ENCODE results near the gene IL36G. TPM values are rescaled to one million over a fixed set of nuclear protein-coding genes. Genes with fewer than 3 reads are reported as not detected.

Gene IL36G
- total RNA-seq, 1 donor from 2014 or later = not detected

- no peak for TF ChIP-seq CTCF (IDR thresholded peaks at IDR 0.05)
- no peaks in the 10 kb centered on the region for H3K36me3 ChIP-seq
- H3K27me3 ChIP-seq = no peaks in the 10 kb centered on the region
- H3K4me3 ChIP-seq = no peak overlapping the region
- intact Hi-C loops (cut with DNase I) = no loop called here
- no peak for DNase-seq (ENCODE audit: low spot score in 2 of 2)
- no peaks in the 10 kb centered on the region for H3K4me1 ChIP-seq
- peaks cover 0 to 4% of the 10 kb centered on the region in 2 donors for H3K9me3 ChIP-seq
- no peak overlapping the region for H3K27ac ChIP-seq
These were observed 16.8 kb downstream of the IL36G start for GRCh38 chr2:112994648-112995047.

GRCh38 chr2:112995346-112995920, 17.6 kb downstream of the IL36G start:
- no peaks in the 10 kb centered on the region for H3K27me3 ChIP-seq
- no peak for DNase-seq (ENCODE audit: low spot score in 2 of 2)
- H3K9me3 ChIP-seq = peaks cover 0 to 4% of the 10 kb centered on the region in 2 donors
- no peaks in the 10 kb centered on the region for H3K36me3 ChIP-seq
- no peak for TF ChIP-seq CTCF (IDR thresholded peaks at IDR 0.05)
- H3K4me1 ChIP-seq = no peaks in the 10 kb centered on the region
- no peak overlapping the region for H3K27ac ChIP-seq
- intact Hi-C loops (cut with DNase I) = no loop called here
- no peak overlapping the region for H3K4me3 ChIP-seq

GRCh38 chr2:112996635-112997034, 18.8 kb downstream of the IL36G start:
- no peak for DNase-seq (ENCODE audit: low spot score in 2 of 2)
- intact Hi-C loops (cut with DNase I) = no loop called here
- Histone ChIP-seq H3K4me3 (no peak overlapping the region), H3K27me3 (no peaks in the 10 kb centered on the region), H3K9me3 (peaks cover 0 to 4% of the 10 kb centered on the region in 2 donors), H3K4me1 (no peaks in the 10 kb centered on the region), H3K36me3 (no peaks in the 10 kb centered on the region), H3K27ac (no peak overlapping the region)
- TF ChIP-seq CTCF (IDR thresholded peaks at IDR 0.05) = no peak

GRCh38 chr2:112997151-112997550, 19.3 kb downstream of the IL36G start:
- intact Hi-C loops (cut with DNase I) = no loop called here
- no peak overlapping the region for H3K27ac ChIP-seq
- peaks cover 0 to under 1% of the 10 kb centered on the region in 2 donors for H3K9me3 ChIP-seq
- H3K27me3 ChIP-seq = no peaks in the 10 kb centered on the region
- no peaks in the 10 kb centered on the region for H3K4me1 ChIP-seq
- no peak for DNase-seq (ENCODE audit: low spot score in 2 of 2)
- no peak for TF ChIP-seq CTCF (IDR thresholded peaks at IDR 0.05)
- H3K36me3 ChIP-seq = no peaks in the 10 kb centered on the region
- H3K4me3 ChIP-seq = no peak overlapping the region

GRCh38 chr2:113000436-113000835, 22.6 kb downstream of the IL36G start:
- intact Hi-C loops (cut with DNase I) = no loop called here
- no peaks in the 10 kb centered on the region for H3K27me3 ChIP-seq
- H3K27ac ChIP-seq = no peak overlapping the region
- H3K4me1 ChIP-seq = no peaks in the 10 kb centered on the region
- no peak for DNase-seq (ENCODE audit: low spot score in 2 of 2)
- H3K36me3 ChIP-seq = no peaks in the 10 kb centered on the region
- H3K9me3 ChIP-seq = no peaks in the 10 kb centered on the region
- no peak for TF ChIP-seq CTCF (IDR thresholded peaks at IDR 0.05)
- H3K4me3 ChIP-seq = no peak overlapping the region

GRCh38 chr2:113002677-113003076, 24.9 kb downstream of the IL36G start:
- Histone ChIP-seq H3K4me3 (no peak overlapping the region), H3K27me3 (no peaks in the 10 kb centered on the region), H3K4me1 (no peaks in the 10 kb centered on the region), H3K9me3 (no peaks in the 10 kb centered on the region), H3K36me3 (no peaks in the 10 kb centered on the region), H3K27ac (no peak overlapping the region)
- DNase-seq (ENCODE audit: low spot score in 2 of 2) = no peak
- TF ChIP-seq CTCF (IDR thresholded peaks at IDR 0.05) = no peak
- intact Hi-C loops (cut with DNase I) = no loop called here

Measured in ascending aorta (tissue), 2 donors.